Epidermal melanocyte (primary cell): ENCODE results near the gene SEPTIN12.
"Not testable (repeated sequence)": the region's sequence is repeated elsewhere in the genome, so short reads cannot be mapped to it uniquely, and the experiment has no call there.

Experiments
- DNase-seq: peaks from one replicate; pipeline ENCODE4 v3.0.0; 2011; ENCODE audit warnings: low spot score; ENCODE audit not compliant: insufficient read length

Gene SEPTIN12

GRCh38 chr16:4785758-4786433 is 2.2 kb downstream of the SEPTIN12 start:
- no peak for DNase-seq

GRCh38 chr16:4784444-4784987 is 3.6 kb downstream of the SEPTIN12 start:
- not testable (repeated sequence) for DNase-seq

GRCh38 chr16:4783951-4784336 is 4.2 kb downstream of the SEPTIN12 start:
- DNase-seq = no peak

- no peak for DNase-seq
Observed at GRCh38 chr16:4783251-4783950, 4.7 kb downstream of the SEPTIN12 start.

GRCh38 chr16:4780235-4780634 is 7.9 kb downstream of the SEPTIN12 start:
- DNase-seq = no peak

GRCh38 chr16:4778050-4778392 is 10.1 kb downstream of the SEPTIN12 start:
- no peak for DNase-seq

- DNase-seq = no peak
Observed at GRCh38 chr16:4777339-4778049, 10.7 kb downstream of the SEPTIN12 start.

GRCh38 chr16:4776141-4776705 is 11.9 kb downstream of the SEPTIN12 start:
- DNase-seq = no peak

GRCh38 chr16:4775005-4775404 is 13.1 kb downstream of the SEPTIN12 start:
- no peak for DNase-seq

GRCh38 chr16:4772351-4772750 is 15.8 kb downstream of the SEPTIN12 start:
- no peak for DNase-seq

GRCh38 chr16:4771646-4772045 is 16.5 kb downstream of the SEPTIN12 start:
- DNase-seq = no peak

GRCh38 chr16:4769306-4769638 is 18.9 kb downstream of the SEPTIN12 start:
- DNase-seq = no peak

GRCh38 chr16:4768549-4769305 is 19.4 kb downstream of the SEPTIN12 start:
- DNase-seq = peak; percentile 96

- DNase-seq = no peak
Observed at GRCh38 chr16:4767872-4768548, 20.1 kb downstream of the SEPTIN12 start.

- peak; percentile 93 for DNase-seq
Observed at GRCh38 chr16:4766875-4767628, 21.1 kb downstream of the SEPTIN12 start, which contains the start of gene ZNF500. ZNF500 (minus strand) TSS chr16:4767162; CDS start chr16:4765978, 1,184 bp downstream.

- DNase-seq = no peak
Observed at GRCh38 chr16:4765511-4766474, 22.4 kb downstream of the SEPTIN12 start.

GRCh38 chr16:4763791-4764190 is 24.4 kb downstream of the SEPTIN12 start:
- no peak for DNase-seq

- DNase-seq = no peak
Observed at GRCh38 chr16:4762205-4762604, 25.9 kb downstream of the SEPTIN12 start.
